Stimulated activated CD4-positive, alpha-beta T cell treated with anti-CD3 and anti-CD28 coated beads, Interleukin-1b, Interleukin-23, amount 100 ng/mL, for 1 hour (primary cell): ENCODE data around the gene SMARCA2.

Source experiments
- DNase-seq, 2 donors: peaks; one replicate each; pipeline ENCODE4 v3.0.0-alpha.2; 2020; ENCODE audit warnings: low read depth in 2 of 2

The SMARCA2 gene

GRCh38 chr9:2014696-2015580 lies at the start of gene SMARCA2:
SMARCA2 (plus strand) TSS chr9:2015347; CDS start chr9:2029023, 13,676 bp downstream.
- peak; percentile 87 to 94 for DNase-seq

- DNase-seq: no peak
Measured at GRCh38 chr9:1966725-1967366, 48.3 kb upstream of the SMARCA2 start.

DNA sequence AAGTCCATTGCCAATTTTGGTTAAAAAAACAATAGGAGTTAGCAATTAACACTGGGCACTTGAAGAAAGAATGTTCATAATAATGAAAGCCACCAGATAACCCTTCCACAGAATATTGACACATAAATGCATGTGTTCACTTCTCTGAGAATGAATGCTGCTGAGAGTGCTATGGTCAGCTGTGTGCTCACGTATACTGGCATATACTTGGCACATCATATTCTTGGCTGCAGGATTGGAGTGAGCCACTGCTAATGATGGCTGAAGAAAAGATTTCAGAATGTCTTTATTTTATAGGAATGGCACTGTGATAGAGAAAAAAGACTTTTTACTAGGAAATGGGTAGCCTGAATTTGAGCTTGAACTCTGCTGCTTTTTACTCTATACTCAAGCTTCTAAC lies 46.0 kb upstream of the SMARCA2 start:
- no peak for DNase-seq

DNA sequence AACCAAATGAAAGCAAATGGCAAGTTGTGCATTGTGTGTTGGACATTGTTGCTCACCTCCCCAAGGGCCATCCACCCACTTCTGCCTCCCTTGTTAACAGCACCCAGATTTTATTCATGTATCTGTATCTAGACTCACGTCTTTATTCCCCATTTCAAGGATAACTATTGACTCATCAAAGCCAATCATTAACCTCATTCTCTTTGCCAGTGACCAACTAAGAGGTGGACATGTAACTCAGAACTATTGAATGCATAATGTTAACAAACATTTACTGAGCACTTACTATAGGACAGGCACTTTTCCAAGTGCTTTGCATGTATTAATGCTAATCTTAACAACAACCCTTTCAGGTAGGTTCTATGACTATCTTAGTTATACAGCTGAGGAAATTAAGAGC lies 45.2 kb upstream of the SMARCA2 start:
- no peak for DNase-seq

DNA sequence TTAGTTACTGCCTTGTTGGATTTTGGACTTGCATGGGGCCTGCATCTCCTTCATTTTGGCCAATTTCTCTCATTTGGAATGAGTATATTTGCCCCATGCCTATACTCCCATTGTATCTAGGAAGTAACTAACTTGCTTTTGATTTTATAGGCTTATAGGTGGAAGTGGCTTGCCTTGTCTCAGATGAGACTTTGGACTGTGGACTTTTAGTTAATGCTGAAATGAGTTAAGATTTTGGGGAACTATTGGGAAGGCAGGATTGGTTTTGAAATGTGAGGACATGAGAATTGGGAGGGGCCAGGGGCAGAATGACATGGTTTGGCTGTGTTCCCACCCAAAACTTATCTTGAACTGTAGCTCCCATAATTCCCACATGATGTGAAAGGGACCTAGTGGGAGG lies 42.5 kb upstream of the SMARCA2 start:
- DNase-seq: no peak

GRCh38 chr9:1977026-1977425 lies 38.1 kb upstream of the SMARCA2 start:
- DNase-seq: no peak

DNA sequence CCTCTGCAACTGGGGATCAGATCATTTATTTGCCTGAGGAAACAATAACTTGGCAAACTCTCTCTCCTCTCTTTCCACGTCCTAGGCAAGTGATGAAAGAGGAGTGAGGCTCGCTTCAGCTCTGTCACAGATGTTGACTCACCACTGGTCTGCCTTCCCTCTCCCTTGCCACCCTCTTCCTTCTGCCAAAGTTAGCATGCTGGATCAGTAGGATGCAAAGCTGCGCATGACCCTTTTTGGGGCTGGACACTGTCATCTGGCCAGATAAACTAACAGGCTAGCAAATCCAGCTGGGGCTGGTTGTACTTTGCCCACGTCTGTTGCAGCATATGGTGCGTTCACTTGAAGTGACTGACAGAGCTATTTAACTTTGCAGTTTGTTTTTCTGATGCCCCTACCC lies 36.2 kb upstream of the SMARCA2 start:
- DNase-seq: no peak

DNA sequence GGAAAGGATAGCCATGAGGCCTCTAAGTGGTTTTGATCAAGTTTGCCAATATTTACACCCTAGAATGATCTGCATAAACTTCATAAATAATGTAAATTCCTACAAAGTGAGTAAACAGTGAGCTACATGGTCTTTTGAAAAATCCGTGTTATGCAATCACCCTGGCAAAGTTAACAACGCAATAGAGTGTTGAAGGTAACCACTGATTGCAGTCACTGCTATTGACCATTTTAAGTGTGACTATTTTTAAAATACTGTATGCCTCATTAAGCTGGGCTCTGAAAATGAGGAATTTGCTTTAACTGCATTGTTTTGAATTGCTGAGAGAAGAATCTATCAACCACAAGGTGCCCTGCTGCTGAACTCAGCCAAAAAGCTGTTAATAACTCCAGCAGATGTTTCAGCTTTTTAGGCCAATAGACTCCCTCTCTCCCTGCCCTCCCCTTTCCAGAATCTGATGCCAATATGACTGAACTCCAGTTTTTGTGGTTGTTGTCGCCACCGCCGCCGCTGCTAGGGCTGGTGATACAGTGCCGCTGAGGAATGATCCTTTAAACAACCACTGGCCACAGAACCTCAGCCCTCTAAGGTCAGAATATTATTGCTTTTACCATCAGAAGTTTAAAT lies 35.3 kb upstream of the SMARCA2 start:
- DNase-seq: no peak

DNA sequence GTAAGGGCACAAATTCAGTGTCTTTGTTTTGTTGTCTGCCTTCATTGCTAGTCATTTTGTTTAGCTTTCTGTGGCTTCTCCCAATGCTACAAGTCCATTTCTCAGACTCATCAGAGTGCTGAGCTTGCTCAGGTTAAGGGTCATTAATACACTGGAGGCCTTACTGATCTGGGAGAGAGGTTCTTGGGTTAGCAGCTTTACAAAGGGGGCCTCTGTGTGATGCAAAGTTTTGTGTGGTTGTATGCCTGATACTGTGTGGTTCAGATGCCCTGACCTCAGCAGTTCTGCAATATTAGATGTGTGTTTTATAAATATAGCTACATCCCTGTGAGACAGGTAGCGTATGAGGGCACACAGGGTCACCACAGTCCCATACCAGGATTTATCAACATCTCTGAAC lies 34.8 kb upstream of the SMARCA2 start:
- no peak for DNase-seq

DNA sequence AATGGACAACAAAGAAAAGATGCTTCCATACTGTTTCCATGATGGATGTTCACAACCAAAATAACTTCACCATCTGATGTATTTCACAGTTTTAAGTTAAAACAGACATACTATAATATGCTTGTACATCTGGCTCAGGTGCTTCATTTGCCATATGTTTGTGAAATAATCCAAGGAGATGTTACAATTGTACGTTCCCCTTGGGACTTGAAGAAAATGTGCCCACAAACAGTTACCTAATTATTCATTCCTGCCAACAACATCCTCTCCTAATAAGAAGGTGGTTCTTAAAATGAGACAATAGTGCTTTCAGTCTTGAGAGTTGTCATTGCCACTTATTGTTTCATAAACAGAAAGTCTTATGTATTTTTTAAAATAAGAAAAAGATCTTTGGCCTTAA lies 33.1 kb upstream of the SMARCA2 start:
- DNase-seq: no peak

DNA sequence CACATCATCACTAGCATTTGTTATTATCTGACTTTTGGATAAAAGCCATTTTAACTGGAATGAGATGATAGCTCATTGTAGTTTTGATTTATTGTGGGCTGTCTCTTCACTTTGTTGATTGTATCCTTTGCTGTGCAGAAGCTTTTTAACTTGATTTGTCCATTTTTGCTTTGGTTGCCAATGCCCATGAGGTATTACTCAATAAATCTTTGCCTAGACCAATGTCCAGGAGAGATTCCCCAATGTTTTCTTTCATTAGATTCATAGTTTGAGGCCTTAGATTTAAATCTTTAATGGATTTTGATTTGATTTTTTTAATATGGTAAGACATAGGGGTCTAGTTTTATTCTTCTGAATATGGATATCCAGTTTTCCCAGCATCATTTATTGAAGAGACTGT lies 28.8 kb upstream of the SMARCA2 start:
- DNase-seq: no peak

DNA sequence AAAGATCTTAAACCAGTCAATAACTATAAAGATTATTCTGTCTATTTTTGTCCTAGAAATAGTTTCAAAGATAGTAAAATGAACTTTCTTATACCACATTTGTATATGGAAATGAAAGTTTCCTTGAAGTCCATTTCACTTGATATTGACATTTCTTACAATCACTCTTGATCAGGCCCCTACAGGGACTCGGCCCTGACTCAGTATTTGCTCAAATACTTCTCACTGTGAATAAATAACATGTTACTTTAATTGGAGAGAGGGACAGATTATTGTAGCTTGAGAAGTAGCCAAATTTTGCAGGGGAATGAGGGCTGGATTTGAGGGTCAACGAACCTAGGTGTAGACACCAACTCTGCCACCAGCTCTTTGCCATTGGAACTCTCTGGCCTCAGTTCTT lies 25.6 kb upstream of the SMARCA2 start:
- DNase-seq: no peak

DNA sequence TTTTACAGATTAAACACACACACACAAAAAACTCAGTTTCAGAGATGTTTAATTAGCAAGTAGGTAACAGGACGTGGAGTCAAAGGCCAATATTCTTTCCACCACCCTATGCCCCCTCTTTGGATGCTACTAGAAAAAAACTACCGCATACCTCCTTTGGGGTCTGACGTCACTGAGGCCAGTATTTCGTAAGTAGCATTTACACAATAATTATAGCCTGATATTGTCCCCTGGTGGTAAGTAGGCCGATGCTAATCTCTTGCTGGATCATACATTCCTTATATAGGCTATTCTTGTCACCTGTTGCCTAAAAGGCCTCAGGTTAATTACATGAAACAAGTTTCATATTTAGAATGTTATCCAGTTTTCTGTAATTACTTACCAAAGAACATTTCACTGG lies 21.0 kb upstream of the SMARCA2 start:
- DNase-seq: no peak

DNA sequence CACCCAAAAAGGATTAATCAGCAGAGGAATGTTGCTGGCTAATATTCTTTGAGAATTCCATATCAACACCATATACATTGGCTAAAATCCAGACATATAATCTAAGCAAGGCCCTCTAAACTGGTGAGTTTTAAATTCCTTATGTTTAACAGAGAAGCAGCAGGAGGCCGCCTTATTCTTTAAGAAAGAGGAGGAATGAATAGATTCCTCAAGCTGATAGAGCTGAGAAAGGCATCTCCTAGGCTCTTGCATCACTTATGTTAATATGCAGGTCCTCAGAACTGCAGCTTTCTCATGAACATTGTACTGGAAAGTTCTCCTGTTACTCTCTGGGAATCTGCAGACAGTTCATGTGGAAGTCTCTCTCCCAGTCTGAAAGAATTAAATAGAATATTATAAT lies 20.1 kb upstream of the SMARCA2 start:
- DNase-seq: no peak

DNA sequence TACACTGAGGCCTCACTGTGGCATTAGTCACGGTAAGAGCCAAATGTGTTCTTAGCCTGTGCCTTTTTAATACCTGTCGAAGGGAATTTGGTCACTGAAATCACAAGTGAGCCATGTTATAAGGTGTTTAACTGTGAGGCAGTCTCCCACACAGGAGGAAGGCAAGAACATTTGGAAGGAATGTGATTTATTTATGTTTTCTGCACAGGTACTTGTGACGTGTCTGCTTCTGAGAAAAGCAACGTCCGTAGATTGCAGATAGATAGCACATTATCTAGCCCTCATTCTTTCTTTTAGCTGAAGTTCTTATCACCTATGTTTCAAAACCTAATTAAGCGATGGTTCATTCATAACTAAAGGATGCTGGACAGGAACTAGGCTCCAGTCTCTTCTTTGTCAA lies 19.0 kb upstream of the SMARCA2 start:
- no peak for DNase-seq

GRCh38 chr9:1997646-1998045 lies 17.5 kb upstream of the SMARCA2 start:
- no peak for DNase-seq

GRCh38 chr9:1998111-1998510 lies 17.0 kb upstream of the SMARCA2 start:
- DNase-seq: no peak

DNA sequence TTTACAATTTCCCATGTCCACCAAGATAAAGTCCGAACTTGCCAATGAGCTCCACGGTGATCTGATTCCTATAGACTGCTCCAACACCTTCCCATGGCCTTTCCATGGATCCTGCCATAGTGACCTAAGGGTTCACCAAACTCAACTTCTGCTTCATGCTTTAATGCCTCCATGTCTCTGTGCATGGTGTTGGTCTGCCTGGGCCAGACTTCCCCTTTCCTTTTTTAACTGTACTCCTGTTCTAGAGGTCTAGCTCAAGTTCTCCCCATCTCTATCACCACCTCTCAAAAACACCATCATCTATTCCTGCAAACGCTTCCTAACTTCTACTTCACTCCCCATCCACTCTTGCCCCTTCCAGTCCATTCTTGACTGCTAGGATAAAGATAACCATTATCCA lies 14.8 kb upstream of the SMARCA2 start:
- no peak for DNase-seq

GRCh38 chr9:2008372-2008771 lies 6.8 kb upstream of the SMARCA2 start:
- DNase-seq: no peak

DNA sequence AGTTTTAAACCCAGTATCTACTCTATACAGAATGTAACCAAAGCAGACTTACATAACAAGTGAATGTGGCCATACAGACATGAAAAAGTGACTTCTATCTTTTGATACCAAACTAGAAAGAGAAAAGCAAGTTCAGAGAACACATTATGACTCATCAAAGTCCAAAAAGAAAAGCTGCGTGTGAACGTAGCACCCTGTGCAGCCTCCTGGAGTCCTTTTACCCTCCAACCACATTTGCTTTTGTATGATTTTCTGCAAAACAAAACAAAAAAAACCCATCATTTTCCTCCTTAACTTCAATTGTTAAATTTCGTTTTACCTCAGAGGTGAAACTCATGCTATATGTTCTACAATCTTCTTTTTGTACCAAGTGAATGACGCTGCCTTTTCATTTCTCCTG lies 2.8 kb upstream of the SMARCA2 start:
- DNase-seq: no peak

DNA sequence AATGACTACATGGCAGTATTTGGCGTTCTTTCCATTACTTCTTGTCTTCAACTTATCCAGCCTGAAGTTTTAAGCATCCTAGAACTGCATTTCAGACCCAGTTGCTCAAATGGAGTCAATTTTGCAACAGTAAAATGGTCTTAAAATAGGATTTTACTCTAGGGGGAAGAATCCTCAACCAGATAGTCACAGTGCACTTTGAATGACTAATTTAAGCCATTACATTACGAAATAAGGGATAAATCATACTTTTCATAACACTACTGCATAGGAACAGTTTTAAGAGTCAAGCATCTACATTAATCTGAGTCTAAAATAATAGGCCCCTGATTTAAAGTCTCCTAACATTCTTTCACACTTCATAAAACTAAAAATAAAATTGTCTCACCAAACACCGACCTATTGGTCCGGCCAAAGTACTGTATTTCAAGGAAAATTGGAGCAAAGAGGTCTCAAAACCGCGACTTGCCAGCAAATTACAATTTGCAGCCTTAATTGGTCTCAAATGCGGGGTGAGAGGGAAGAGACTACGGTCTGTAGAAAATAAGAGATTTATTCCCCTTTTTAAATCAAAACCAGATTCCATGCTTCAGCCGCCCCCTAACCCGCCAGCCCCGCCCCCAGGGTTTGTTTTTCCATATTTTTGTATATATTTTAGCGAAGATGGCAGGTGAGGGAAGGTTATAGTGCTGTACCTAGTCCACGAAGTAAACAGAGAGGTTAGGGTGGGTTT lies 1.2 kb upstream of the SMARCA2 start:
- DNase-seq: no peak
